ENCODE data around the gene CD274. TPM values are rescaled to one million over a fixed set of nuclear protein-coding genes. Genes with fewer than 3 reads are reported as not detected.

Gene CD274
- polyA plus RNA-seq, 1 experiment = 16.6 TPM

- ChIA-PET CTCF (no interaction called here), POLR2A (no interaction called here)
- no peaks in the 10 kb centered on the region for H3K27me3 ChIP-seq (ENCODE audit: control insufficient read depth, insufficient read depth, low read length)
- H3K27ac ChIP-seq (ENCODE audit: low read depth, low read length) = no peak overlapping the region
- TF ChIP-seq CTCF (IDR thresholded peaks at IDR 0.05; ENCODE audit: low read depth, low read length) = no peak
- H3K9me3 ChIP-seq (ENCODE audit: control insufficient read depth, insufficient read depth, low read length) = no peaks in the 10 kb centered on the region; the same call in 1 of the 2 replicates
- DNase-seq (ENCODE audit: low read depth, low spot score) = no peak
- no peak overlapping the region for H3K4me3 ChIP-seq (ENCODE audit: low read depth, low read length)
These were observed 27.9 kb downstream of the CD274 start for GRCh38 chr9:5478206-5478605.

- ChIA-PET CTCF (interaction anchor here (0.7 to 1.2 kb wide), 4 partner anchors 8 to 148 kb away, joined by 3 to 4 read pairs (median 3); no protein-coding TSS in a partner anchor), POLR2A (no interaction called here)
- Histone ChIP-seq H3K9me3 (ENCODE audit: control insufficient read depth, insufficient read depth, low read length) (no peaks in the 10 kb centered on the region; the same call in 1 of the 2 replicates), H3K27me3 (ENCODE audit: control insufficient read depth, insufficient read depth, low read length) (no peaks in the 10 kb centered on the region), H3K4me3 (ENCODE audit: low read depth, low read length) (no peak overlapping the region), H3K27ac (ENCODE audit: low read depth, low read length) (no peak overlapping the region)
- no peak for TF ChIP-seq CTCF (IDR thresholded peaks at IDR 0.05; ENCODE audit: low read depth, low read length)
- DNase-seq (ENCODE audit: low read depth, low spot score) = no peak
These were observed 29.8 kb downstream of the CD274 start for GRCh38 chr9:5479994-5480694.

- POLR2A ChIA-PET = no interaction called here
- DNase-seq (ENCODE audit: low read depth, low spot score) = no peak
- H3K27ac ChIP-seq (ENCODE audit: low read depth, low read length) = no peak overlapping the region
- H3K9me3 ChIP-seq (ENCODE audit: control insufficient read depth, insufficient read depth, low read length) = no peaks in the 10 kb centered on the region; the same call in 1 of the 2 replicates
- no peaks in the 10 kb centered on the region for H3K27me3 ChIP-seq (ENCODE audit: control insufficient read depth, insufficient read depth, low read length)
- no peak for TF ChIP-seq CTCF (IDR thresholded peaks at IDR 0.05; ENCODE audit: low read depth, low read length)
- H3K4me3 ChIP-seq (ENCODE audit: low read depth, low read length) = no peak overlapping the region
- CTCF ChIA-PET = interaction anchor here (1.2 kb wide), 1 partner anchor 147 kb away, joined by 3 read pairs; no protein-coding TSS in a partner anchor
These were observed 30.6 kb downstream of the CD274 start for GRCh38 chr9:5480919-5481318.

GRCh38 chr9:5481322-5482040 lies 31.1 kb downstream of the CD274 start:
- POLR2A ChIA-PET = no interaction called here

More at GRCh38 chr9:5481322-5482040, 31.1 kb downstream of the CD274 start:
- peak; percentile 46 for TF ChIP-seq CTCF (IDR thresholded peaks at IDR 0.05; ENCODE audit: low read depth, low read length)
- no peak for DNase-seq (ENCODE audit: low read depth, low spot score)
- Histone ChIP-seq H3K27me3 (ENCODE audit: control insufficient read depth, insufficient read depth, low read length) (no peaks in the 10 kb centered on the region), H3K27ac (ENCODE audit: low read depth, low read length) (no peak overlapping the region), H3K9me3 (ENCODE audit: control insufficient read depth, insufficient read depth, low read length) (no peaks in the 10 kb centered on the region; the same call in 1 of the 2 replicates), H3K4me3 (ENCODE audit: low read depth, low read length) (no peak overlapping the region)
- CTCF ChIA-PET = interaction anchor here (0.6 to 1.0 kb wide), 2 partner anchors 31 to 109 kb away, joined by 3 read pairs; no protein-coding TSS in a partner anchor
